Measurements from ENCODE around the gene RNU5B-1. TPM values are rescaled to one million over a fixed set of nuclear protein-coding genes. Genes with fewer than 3 reads are reported as not detected.

The RNU5B-1 gene
- total RNA-seq, 1 experiment from 2014 or later, result 25.8 TPM

GRCh38 chr15:65326117-65326526 lies 21.6 kb downstream of the RNU5B-1 start:
- H3K36me3 Mint-ChIP-seq (ENCODE audit: insufficient read depth, unreplicated experiment), result no peaks in the 10 kb centered on the region

GRCh38 chr15:65326818-65327217 lies 22.3 kb downstream of the RNU5B-1 start:
- no peaks in the 10 kb centered on the region for H3K4me1 Mint-ChIP-seq (ENCODE audit: low read depth, unreplicated experiment)
- no peaks in the 10 kb centered on the region for H3K36me3 Mint-ChIP-seq (ENCODE audit: insufficient read depth, unreplicated experiment)

More at GRCh38 chr15:65326117-65326526, 21.6 kb downstream of the RNU5B-1 start:
- Mint-ChIP-seq H3K27ac (ENCODE audit: unreplicated experiment) (no peak overlapping the region), H3K4me3 (ENCODE audit: low read depth, unreplicated experiment) (no peak overlapping the region), H3K9me3 (ENCODE audit: low read depth, unreplicated experiment) (no peaks in the 10 kb centered on the region), H3K27me3 (ENCODE audit: unreplicated experiment) (peaks cover 48% of the 10 kb centered on the region), H3K4me1 (ENCODE audit: low read depth, unreplicated experiment) (no peaks in the 10 kb centered on the region)
- no peak for TF ChIP-seq CTCF (IDR thresholded peaks at IDR 0.05; ENCODE audit: unreplicated experiment)
- DNase-seq, result no peak
- no TSS peak for BruUV-seq (replicated peaks)
- CTCF ChIA-PET, result interaction anchor here (0.7 to 0.9 kb wide), 2 partner anchors 59 to 67 kb away, joined by 4 read pairs; no protein-coding TSS in a partner anchor
- intact Hi-C loops (cut with micrococcal nuclease; ENCODE audit: unreplicated experiment), result no loop called here

GRCh38 chr15:65327651-65328393 lies 23.3 kb downstream of the RNU5B-1 start:
- Mint-ChIP-seq H3K4me3 (ENCODE audit: low read depth, unreplicated experiment) (no peak overlapping the region), H3K36me3 (ENCODE audit: insufficient read depth, unreplicated experiment) (no peaks in the 10 kb centered on the region), H3K27me3 (ENCODE audit: unreplicated experiment) (peaks cover 48% of the 10 kb centered on the region), H3K27ac (ENCODE audit: unreplicated experiment) (no peak overlapping the region), H3K9me3 (ENCODE audit: low read depth, unreplicated experiment) (no peaks in the 10 kb centered on the region), H3K4me1 (ENCODE audit: low read depth, unreplicated experiment) (no peaks in the 10 kb centered on the region)
- CTCF ChIA-PET, result no interaction called here
- no peak for DNase-seq
- intact Hi-C loops (cut with micrococcal nuclease; ENCODE audit: unreplicated experiment), result no loop called here
- no TSS peak for BruUV-seq (replicated peaks)
- no peak for TF ChIP-seq CTCF (IDR thresholded peaks at IDR 0.05; ENCODE audit: unreplicated experiment)

More at GRCh38 chr15:65326818-65327217, 22.3 kb downstream of the RNU5B-1 start:
- Mint-ChIP-seq H3K9me3 (ENCODE audit: low read depth, unreplicated experiment) (no peaks in the 10 kb centered on the region), H3K4me3 (ENCODE audit: low read depth, unreplicated experiment) (no peak overlapping the region), H3K27ac (ENCODE audit: unreplicated experiment) (no peak overlapping the region), H3K27me3 (ENCODE audit: unreplicated experiment) (peaks cover 48% of the 10 kb centered on the region)
- no peak for TF ChIP-seq CTCF (IDR thresholded peaks at IDR 0.05; ENCODE audit: unreplicated experiment)
- DNase-seq, result no peak
- CTCF ChIA-PET, result no interaction called here
- intact Hi-C loops (cut with micrococcal nuclease; ENCODE audit: unreplicated experiment), result no loop called here
- no TSS peak for BruUV-seq (replicated peaks)

GRCh38 chr15:65328506-65329287 lies 24.2 kb downstream of the RNU5B-1 start:
- CTCF ChIA-PET, result no interaction called here
- Mint-ChIP-seq H3K4me3 (ENCODE audit: low read depth, unreplicated experiment) (no peak overlapping the region), H3K9me3 (ENCODE audit: low read depth, unreplicated experiment) (no peaks in the 10 kb centered on the region), H3K4me1 (ENCODE audit: low read depth, unreplicated experiment) (no peaks in the 10 kb centered on the region), H3K27me3 (ENCODE audit: unreplicated experiment) (peaks cover 53% of the 10 kb centered on the region), H3K36me3 (ENCODE audit: insufficient read depth, unreplicated experiment) (no peaks in the 10 kb centered on the region), H3K27ac (ENCODE audit: unreplicated experiment) (no peak overlapping the region)
- intact Hi-C loops (cut with micrococcal nuclease; ENCODE audit: unreplicated experiment), result no loop called here
- TF ChIP-seq CTCF (IDR thresholded peaks at IDR 0.05; ENCODE audit: unreplicated experiment), result no peak
- no peak for DNase-seq
- BruUV-seq (replicated peaks), result no TSS peak

Data from Calu3 (cell line).